Measurements from ENCODE around the gene LRRC4C. TPM values are rescaled to one million over a fixed set of nuclear protein-coding genes. Genes with fewer than 3 reads are reported as not detected.

Gene LRRC4C
- total and polyA plus RNA-seq, 5 donors, result 1.0 to 2.7 (median 2.0) TPM

DNA sequence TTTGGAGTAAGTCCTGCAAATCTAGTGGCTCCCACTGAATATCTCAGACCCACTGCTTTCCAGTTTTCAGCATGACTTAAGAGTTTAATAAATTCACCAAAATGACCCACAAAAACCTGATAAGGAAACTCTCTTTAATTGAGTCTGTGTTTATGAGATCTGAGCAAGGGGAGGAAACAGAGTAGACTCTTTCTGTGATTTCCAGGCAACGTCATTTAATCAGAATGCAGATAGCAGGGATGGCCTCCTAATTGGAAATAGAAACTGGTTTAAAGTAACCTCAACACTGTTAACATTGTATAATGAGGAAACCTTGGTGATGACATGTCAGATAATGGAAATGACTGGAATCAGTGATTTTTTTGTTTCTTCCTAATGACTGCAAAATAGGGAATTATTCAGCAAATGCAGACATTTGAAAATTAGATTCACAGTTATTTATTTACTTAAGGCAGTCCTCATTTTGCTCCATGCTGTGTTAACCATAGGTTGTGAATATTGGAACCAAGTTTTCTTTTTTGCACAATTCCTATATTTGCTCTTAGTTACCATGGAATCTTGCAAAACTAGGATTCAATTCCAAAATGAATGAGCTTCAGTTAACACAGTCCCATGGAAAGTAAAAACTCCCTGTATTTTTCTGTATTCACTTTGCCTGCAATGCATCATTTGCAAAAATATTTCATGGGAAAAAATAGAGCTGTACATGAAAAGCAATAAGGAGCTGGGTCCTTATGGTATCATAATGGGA, 1324.5 kb downstream of the LRRC4C start:
- Histone ChIP-seq H3K4me3 (ENCODE audit: low read length) (no peak overlapping the region), H3K4me1 (ENCODE audit: control insufficient read depth, insufficient read depth, low read length) (no peaks in the 10 kb centered on the region), H3K27ac (ENCODE audit: low read length) (no peak overlapping the region), H3K27me3 (ENCODE audit: control insufficient read depth, insufficient read depth) (no peaks in the 10 kb centered on the region), H3K9me3 (ENCODE audit: control insufficient read depth, low read length) (no peaks in the 10 kb centered on the region)
- intact Hi-C loops (cut with DNase I), result loop anchor here in 1 of 4 donors (10.0 kb wide), 1 partner anchor 160 kb away; no protein-coding TSS in a partner anchor
- ATAC-seq, result no peak
- WGBS, result 9% methylated on average over 1 of the region's 1 CpG
- no peak for DNase-seq

DNA sequence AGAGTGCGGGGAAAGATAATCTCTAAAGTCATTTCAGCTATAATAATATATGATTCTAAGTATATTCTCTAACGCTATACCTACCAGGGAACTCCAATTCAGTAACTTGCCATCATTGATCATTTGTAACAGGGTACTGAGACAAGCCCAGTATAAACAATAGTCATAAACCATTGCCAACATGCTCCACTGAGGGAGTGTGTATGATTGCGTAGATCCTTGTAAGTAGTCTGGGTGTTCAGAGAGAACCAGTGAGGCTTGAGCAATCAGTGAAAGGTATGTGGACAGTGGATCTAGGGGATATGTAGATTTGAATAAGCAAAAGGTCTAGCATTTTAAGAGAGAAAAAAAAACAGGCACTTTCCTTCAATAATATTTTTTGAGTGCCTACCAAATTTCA, 1326.0 kb downstream of the LRRC4C start:
- Histone ChIP-seq H3K9me3 (ENCODE audit: control insufficient read depth, low read length) (no peaks in the 10 kb centered on the region), H3K4me1 (ENCODE audit: control insufficient read depth, insufficient read depth, low read length) (no peaks in the 10 kb centered on the region), H3K27ac (ENCODE audit: low read length) (no peak overlapping the region), H3K4me3 (ENCODE audit: low read length) (no peak overlapping the region), H3K27me3 (ENCODE audit: control insufficient read depth, insufficient read depth) (no peaks in the 10 kb centered on the region)
- ATAC-seq (no peak), DNase-seq (no peak)
- intact Hi-C loops (cut with DNase I), result loop anchor here in 1 of 4 donors (10.0 kb wide), 1 partner anchor 161 kb away; no protein-coding TSS in a partner anchor
- 95% methylated on average over 3 of the region's 3 CpGs for WGBS

DNA sequence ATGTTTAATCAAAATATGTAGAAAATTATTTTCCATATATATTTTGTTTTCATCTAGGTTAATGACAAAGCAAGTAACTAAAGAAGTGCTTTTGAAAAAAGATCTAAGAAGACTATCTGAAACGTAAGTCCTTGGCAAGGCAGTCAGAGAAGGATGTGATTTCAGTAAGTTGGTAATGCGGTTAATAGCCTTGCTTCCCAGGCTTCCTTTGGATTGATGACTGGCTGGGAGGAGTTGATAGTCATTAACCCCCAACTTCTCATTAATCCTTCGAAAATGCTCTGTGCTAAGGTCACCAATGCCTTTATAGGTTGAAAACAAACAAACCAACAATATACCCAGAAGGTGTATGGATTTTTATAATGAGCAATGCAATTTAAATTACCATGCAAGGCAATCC, 1326.5 kb downstream of the LRRC4C start:
- Histone ChIP-seq H3K9me3 (ENCODE audit: control insufficient read depth, low read length) (no peaks in the 10 kb centered on the region), H3K27me3 (ENCODE audit: control insufficient read depth, insufficient read depth) (no peaks in the 10 kb centered on the region), H3K4me3 (ENCODE audit: low read length) (no peak overlapping the region), H3K4me1 (ENCODE audit: control insufficient read depth, insufficient read depth, low read length) (no peaks in the 10 kb centered on the region), H3K27ac (ENCODE audit: low read length) (no peak overlapping the region)
- intact Hi-C loops (cut with DNase I), result loop anchor here in 1 of 4 donors (10.0 kb wide), 1 partner anchor 162 kb away; no protein-coding TSS in a partner anchor
- DNase-seq (no peak), ATAC-seq (no peak)
- 56% methylated on average over 3 of the region's 3 CpGs for WGBS

DNA sequence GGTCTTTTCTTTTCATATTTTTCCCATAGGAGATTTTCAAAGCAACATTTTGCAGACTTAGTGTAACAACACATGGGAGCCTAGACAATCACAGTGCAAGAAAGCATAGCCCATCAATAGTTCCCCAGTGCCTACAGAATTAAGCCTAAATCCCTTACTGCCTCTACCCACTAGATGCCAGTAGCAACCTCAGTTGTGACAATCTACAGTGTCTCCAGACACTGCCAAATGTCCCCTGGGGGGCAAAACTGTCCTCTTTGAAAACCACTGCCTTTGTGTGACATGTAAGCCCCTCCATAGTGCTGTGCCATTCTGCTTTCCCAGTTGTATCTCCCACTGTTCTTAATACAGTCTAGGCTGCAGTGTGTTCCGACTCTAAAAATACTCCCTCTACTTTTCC, 1329.0 kb downstream of the LRRC4C start:
- no peak overlapping the region for H3K4me3 ChIP-seq (ENCODE audit: low read length)
- H3K27ac ChIP-seq (ENCODE audit: low read length), result no peak overlapping the region
- DNase-seq (no peak), ATAC-seq (no peak)
- H3K4me1 ChIP-seq (ENCODE audit: control insufficient read depth, insufficient read depth, low read length), result no peaks in the 10 kb centered on the region
- no peaks in the 10 kb centered on the region for H3K27me3 ChIP-seq (ENCODE audit: control insufficient read depth, insufficient read depth)
- intact Hi-C loops (cut with DNase I), result loop anchor here in 1 of 4 donors (10.0 kb wide), 1 partner anchor 164 kb away; no protein-coding TSS in a partner anchor
- WGBS, result 72% methylated on average over 1 of the region's 1 CpG
- no peaks in the 10 kb centered on the region for H3K9me3 ChIP-seq (ENCODE audit: control insufficient read depth, low read length)

DNA sequence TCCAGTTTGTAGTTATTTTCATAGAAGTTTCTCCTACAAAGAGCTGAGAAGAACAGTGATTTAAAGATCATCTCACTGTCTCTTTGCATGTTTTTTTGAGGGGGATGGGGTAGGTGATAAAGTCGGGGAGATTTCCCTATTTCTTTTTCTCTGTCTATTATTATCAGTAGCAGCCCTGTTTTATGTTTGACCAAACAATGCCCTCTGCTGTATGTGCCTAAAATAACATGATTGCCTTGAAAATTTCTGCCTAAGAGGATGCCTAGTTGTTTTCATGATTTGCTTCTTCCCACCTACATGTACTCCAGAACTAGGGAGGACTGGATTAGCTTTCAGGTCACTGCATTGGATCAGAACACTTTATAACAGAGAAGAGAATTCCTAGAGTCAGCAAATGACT, 1330.2 kb downstream of the LRRC4C start:
- intact Hi-C loops (cut with DNase I), result no loop called here

DNA sequence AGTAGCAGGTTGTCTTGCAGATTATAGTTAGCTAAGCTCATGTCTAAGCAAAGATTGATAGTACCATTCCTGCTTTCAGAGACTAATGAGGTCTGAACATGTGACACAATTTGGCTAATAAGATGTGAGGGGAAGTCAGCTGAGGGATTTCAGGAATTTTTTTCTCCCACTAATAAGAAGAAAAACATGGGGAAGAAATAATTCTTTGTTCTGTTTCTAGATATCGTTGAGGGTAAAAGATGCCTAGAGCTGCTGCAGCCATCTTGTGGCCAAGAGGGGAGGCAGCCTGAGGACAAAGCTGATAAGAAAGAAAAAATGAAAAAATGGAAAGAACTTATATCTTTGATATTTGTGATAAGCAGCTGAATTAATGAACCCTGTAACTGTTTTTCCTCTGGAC, 1334.4 kb downstream of the LRRC4C start:
- Histone ChIP-seq H3K27ac (ENCODE audit: low read length) (no peak overlapping the region), H3K4me3 (ENCODE audit: low read length) (no peak overlapping the region), H3K4me1 (ENCODE audit: control insufficient read depth, insufficient read depth, low read length) (no peaks in the 10 kb centered on the region), H3K27me3 (ENCODE audit: control insufficient read depth, insufficient read depth) (no peaks in the 10 kb centered on the region), H3K9me3 (ENCODE audit: control insufficient read depth, low read length) (no peaks in the 10 kb centered on the region)
- ATAC-seq (no peak), DNase-seq (no peak)
- intact Hi-C loops (cut with DNase I), result no loop called here
- 35% methylated on average over 1 of the region's 1 CpG for WGBS

More for the DNA sequence above, 1330.2 kb downstream of the LRRC4C start:
- H3K9me3 ChIP-seq (ENCODE audit: control insufficient read depth, low read length), result no peaks in the 10 kb centered on the region
- H3K4me1 ChIP-seq (ENCODE audit: control insufficient read depth, insufficient read depth, low read length), result no peaks in the 10 kb centered on the region
- no peaks in the 10 kb centered on the region for H3K27me3 ChIP-seq (ENCODE audit: control insufficient read depth, insufficient read depth)
- DNase-seq, result no peak
- H3K4me3 ChIP-seq (ENCODE audit: low read length), result no peak overlapping the region
- ATAC-seq, result no peak
- no peak overlapping the region for H3K27ac ChIP-seq (ENCODE audit: low read length)
- 2% methylated on average over 1 of the region's 1 CpG for whole genome bisulfite sequencing

DNA sequence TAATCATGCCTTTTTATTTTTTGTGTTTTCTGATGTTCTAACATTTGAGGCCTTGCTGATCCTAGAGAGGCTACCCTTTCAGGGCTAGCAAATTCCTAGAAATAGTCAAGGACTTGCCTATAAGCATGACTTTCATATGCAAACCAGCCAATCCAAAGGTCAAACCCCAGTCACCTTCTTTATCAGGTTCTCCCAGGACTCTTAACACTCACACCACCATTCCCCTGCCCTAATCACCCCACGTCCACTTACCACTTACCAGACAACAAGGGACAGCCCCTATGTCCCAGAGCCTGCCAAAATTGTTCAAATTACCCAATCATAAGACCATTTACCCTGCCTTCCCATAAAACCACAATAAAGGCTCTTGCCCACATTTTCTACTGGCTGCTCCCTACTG, 1339.8 kb downstream of the LRRC4C start:
- Histone ChIP-seq H3K27me3 (ENCODE audit: control insufficient read depth, insufficient read depth) (no peaks in the 10 kb centered on the region), H3K27ac (ENCODE audit: low read length) (no peak overlapping the region), H3K4me3 (ENCODE audit: low read length) (no peak overlapping the region), H3K4me1 (ENCODE audit: control insufficient read depth, insufficient read depth, low read length) (no peaks in the 10 kb centered on the region), H3K9me3 (ENCODE audit: control insufficient read depth, low read length) (peaks cover 2% of the 10 kb centered on the region)
- 67% methylated on average over 1 of the region's 1 CpG for WGBS
- DNase-seq, result no peak
- intact Hi-C loops (cut with DNase I), result no loop called here
- ATAC-seq, result no peak

DNA sequence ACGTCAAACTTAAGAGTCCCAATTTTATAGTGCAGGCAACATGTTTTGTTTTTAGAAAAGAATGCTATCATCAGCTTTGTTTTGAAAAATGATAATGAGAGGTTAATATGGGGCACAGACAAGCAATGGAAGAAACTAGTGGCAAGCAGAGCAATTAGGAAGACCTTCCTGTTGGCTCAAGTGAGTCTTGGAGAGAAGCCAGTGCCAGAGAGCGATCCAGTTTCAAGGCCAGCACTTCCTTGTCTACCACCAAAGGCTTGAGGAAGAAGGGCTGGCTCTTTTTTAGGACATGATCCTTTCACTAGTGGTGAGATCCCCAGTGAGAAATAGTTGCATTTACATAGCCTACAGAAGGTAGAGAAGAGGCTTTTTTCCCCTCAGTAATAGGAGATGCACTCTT, 1340.7 kb downstream of the LRRC4C start:
- ATAC-seq, result no peak
- intact Hi-C loops (cut with DNase I), result no loop called here
- H3K27ac ChIP-seq (ENCODE audit: low read length), result no peak overlapping the region
- H3K4me1 ChIP-seq (ENCODE audit: control insufficient read depth, insufficient read depth, low read length), result no peaks in the 10 kb centered on the region
- WGBS, result 42% methylated on average over 2 of the region's 2 CpGs
- H3K27me3 ChIP-seq (ENCODE audit: control insufficient read depth, insufficient read depth), result no peaks in the 10 kb centered on the region
- DNase-seq, result no peak
- H3K9me3 ChIP-seq (ENCODE audit: control insufficient read depth, low read length), result peaks cover 2% of the 10 kb centered on the region
- H3K4me3 ChIP-seq (ENCODE audit: low read length), result no peak overlapping the region

DNA sequence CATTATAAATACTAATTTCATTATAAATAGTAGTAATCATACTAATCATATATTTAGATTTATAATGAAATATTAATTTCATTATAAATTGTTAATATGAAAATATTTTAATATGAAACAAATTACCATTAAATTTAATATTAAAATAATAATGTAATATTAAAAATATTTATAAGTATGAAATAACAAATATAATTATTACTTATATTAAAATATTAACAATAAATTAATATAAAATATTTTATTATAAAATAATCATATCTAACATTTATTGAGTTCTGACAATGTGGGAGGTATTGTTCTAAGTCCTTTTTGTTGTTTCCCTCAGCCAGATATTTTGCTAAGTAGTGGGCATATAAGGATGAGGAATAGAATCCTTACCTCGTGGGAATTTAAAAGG, 1341.4 kb downstream of the LRRC4C start:
- 63% methylated on average over 1 of the region's 1 CpG for WGBS
- Histone ChIP-seq H3K4me3 (ENCODE audit: low read length) (no peak overlapping the region), H3K4me1 (ENCODE audit: control insufficient read depth, insufficient read depth, low read length) (no peaks in the 10 kb centered on the region), H3K27me3 (ENCODE audit: control insufficient read depth, insufficient read depth) (no peaks in the 10 kb centered on the region), H3K9me3 (ENCODE audit: control insufficient read depth, low read length) (peaks cover 2% of the 10 kb centered on the region), H3K27ac (ENCODE audit: low read length) (no peak overlapping the region)
- ATAC-seq, result no peak
- DNase-seq, result no peak
- intact Hi-C loops (cut with DNase I), result no loop called here

DNA sequence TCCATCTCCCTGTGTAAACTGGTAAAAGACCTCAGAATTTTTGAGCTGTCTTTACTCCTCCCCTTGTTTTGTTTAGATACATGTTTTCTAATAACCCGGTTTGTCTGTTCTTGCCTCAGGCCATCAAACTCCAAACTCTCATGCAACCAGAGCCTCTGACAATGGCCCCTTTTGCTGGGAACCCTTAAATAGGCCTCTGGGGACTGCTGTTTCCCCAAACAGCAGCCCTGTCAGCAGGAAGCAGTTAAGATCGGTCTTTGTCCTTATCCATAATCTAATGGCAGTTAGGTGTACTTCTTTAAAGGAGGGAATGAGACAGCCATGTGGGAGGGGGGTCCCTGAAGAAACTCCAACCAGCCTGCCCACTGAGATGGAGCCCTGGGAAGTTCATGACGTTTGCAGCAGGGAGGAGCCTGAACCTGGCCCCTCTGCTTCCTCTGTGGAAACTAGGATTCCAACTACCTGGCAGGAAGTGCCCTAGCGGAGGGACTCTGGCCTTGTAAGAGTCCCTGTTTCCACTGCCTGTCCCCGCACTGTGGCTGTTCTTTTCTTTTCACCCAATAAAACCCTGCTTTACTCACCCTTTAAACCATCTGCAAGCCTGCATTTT, 1354.4 kb downstream of the LRRC4C start:
- no peak for DNase-seq
- H3K4me3 ChIP-seq (ENCODE audit: low read length), result no peak overlapping the region
- H3K9me3 ChIP-seq (ENCODE audit: control insufficient read depth, low read length), result no peaks in the 10 kb centered on the region
- H3K4me1 ChIP-seq (ENCODE audit: control insufficient read depth, insufficient read depth, low read length), result no peaks in the 10 kb centered on the region
- 60% methylated on average over 5 of the region's 5 CpGs for WGBS
- H3K27me3 ChIP-seq (ENCODE audit: control insufficient read depth, insufficient read depth), result no peaks in the 10 kb centered on the region
- H3K27ac ChIP-seq (ENCODE audit: low read length), result no peak overlapping the region
- intact Hi-C loops (cut with DNase I), result no loop called here
- no peak for ATAC-seq

DNA sequence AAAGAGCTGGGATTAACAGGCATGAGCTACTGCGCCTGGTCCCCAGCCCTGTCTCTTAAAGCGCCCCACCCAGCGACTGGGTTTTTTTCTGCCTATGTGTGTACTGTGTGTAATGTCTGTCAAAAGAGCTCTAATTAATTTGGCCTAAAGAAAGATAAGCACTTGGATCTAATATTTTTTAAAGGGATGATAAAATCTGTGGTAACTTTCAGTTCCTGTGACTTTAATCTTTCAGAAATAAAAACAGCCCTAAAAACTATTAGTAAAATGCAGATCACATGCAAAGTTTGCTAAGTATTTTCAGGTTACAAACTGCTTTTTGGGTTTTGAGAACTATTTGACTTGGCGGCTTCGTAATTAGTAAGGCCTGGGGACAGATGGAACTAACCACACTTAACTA, 1358.7 kb downstream of the LRRC4C start:
- Histone ChIP-seq H3K4me1 (ENCODE audit: control insufficient read depth, insufficient read depth, low read length) (no peaks in the 10 kb centered on the region), H3K27me3 (ENCODE audit: control insufficient read depth, insufficient read depth) (no peaks in the 10 kb centered on the region), H3K4me3 (ENCODE audit: low read length) (no peak overlapping the region), H3K27ac (ENCODE audit: low read length) (no peak overlapping the region), H3K9me3 (ENCODE audit: control insufficient read depth, low read length) (no peaks in the 10 kb centered on the region)
- ATAC-seq, result no peak
- intact Hi-C loops (cut with DNase I), result no loop called here
- no peak for DNase-seq
- whole genome bisulfite sequencing, result 91% methylated on average over 5 of the region's 5 CpGs

Measured in right cardiac atrium (tissue), 5 donors.